IMR-90 (cell line): ENCODE data around the gene HACD2. TPM values are rescaled to one million over a fixed set of nuclear protein-coding genes. Genes with fewer than 3 reads are reported as not detected.

Experiments
- ATAC-seq: fragments of 200-7000 bp; cut with Tn5 transposase; 2 replicates; pipeline ENCODE4 v1.9.1; 2020; ENCODE audit warnings: low read depth, mild to moderate bottlenecking, moderate library complexity
- BruUV-seq: library from RNA; stranded (reverse); fragments of 400-500 nt; replicated peaks from 2 replicates; lab custom pipeline; 2021; lab: Mats Ljungman, UMichigan
- CTCF ChIA-PET: fragments of 300-600 bp; formaldehyde crosslinking; extraction: SDS; loops from one replicate; lab custom pipeline; 2021; ENCODE audit warnings: antibody characterized with exemption; lab: Yijun Ruan, JAX
- POLR2A ChIA-PET: fragments of 300-600 bp; sonication (Branson Sonifier 250); formaldehyde crosslinking; loops from one replicate; lab custom pipeline; 2022; ENCODE audit warnings: antibody characterized with exemption; ENCODE audit not compliant: unreplicated experiment; lab: Charles Lee
- DNase-seq: peaks from one replicate; pipeline ENCODE4 v3.0.0; 2013
- H2AFZ ChIP-seq: replicated peaks from 2 replicates; pipeline ENCODE3; 2013; ENCODE audit warnings: low read length, mild to moderate bottlenecking; ENCODE audit not compliant: poor library complexity
- H2AK5ac ChIP-seq: 2 replicates; pipeline ENCODE4 v1.6.1; 2013; ENCODE audit warnings: low read depth, low read length, inconsistent platforms
- H2AK9ac ChIP-seq: replicated peaks from 2 replicates; pipeline ENCODE3; 2013; ENCODE audit warnings: mild to moderate bottlenecking, low read depth, low read length, moderate library complexity; ENCODE audit not compliant: poor library complexity
- H2BK120ac ChIP-seq: 2 replicates; pipeline ENCODE4 v1.6.1; 2013; ENCODE audit warnings: low read depth, low read length, inconsistent platforms
- H2BK15ac ChIP-seq: 3 replicates; pipeline ENCODE4 v1.6.1; 2013; ENCODE audit warnings: low read depth, low read length, inconsistent platforms
- H2BK20ac ChIP-seq: 2 replicates; pipeline ENCODE4 v1.6.1; 2013; ENCODE audit warnings: low read depth, mild to moderate bottlenecking, inconsistent platforms, low read length, moderate library complexity
- H2BK5ac ChIP-seq: 2 replicates; pipeline ENCODE4 v1.6.1; 2013; ENCODE audit warnings: mild to moderate bottlenecking, low read depth, low read length, inconsistent platforms; ENCODE audit not compliant: poor library complexity, severe bottlenecking
- H3K14ac ChIP-seq: replicated peaks from 2 replicates; pipeline ENCODE4 v1.6.1; 2013; ENCODE audit warnings: low read depth, low read length, inconsistent platforms
- H3K18ac ChIP-seq: 2 replicates; pipeline ENCODE4 v1.6.1; 2013; ENCODE audit warnings: low read depth, low read length, control low read depth
- H3K23ac ChIP-seq: 2 replicates; pipeline ENCODE4 v1.6.1; 2013; ENCODE audit warnings: low read depth, low read length, inconsistent platforms
- H3K27ac ChIP-seq: 2 replicates; pipeline ENCODE4 v1.5.1; 2013; ENCODE audit warnings: mild to moderate bottlenecking, control low read depth, low read length; ENCODE audit not compliant: insufficient read depth
- H3K27me3 ChIP-seq: 2 replicates; pipeline ENCODE4 v1.6.1; 2013; ENCODE audit warnings: low read length; ENCODE audit not compliant: control insufficient read depth, insufficient read depth
- H3K36me3 ChIP-seq: 2 replicates; pipeline ENCODE4 v1.6.1; 2013; ENCODE audit warnings: low read length, mixed read lengths; ENCODE audit not compliant: control insufficient read depth, insufficient read depth
- H3K4ac ChIP-seq: 2 replicates; pipeline ENCODE4 v1.6.1; 2013; ENCODE audit warnings: low read depth, low read length, inconsistent platforms
- H3K4me1 ChIP-seq: 2 replicates; pipeline ENCODE4 v1.6.1; 2013; ENCODE audit warnings: low read length, mixed read lengths; ENCODE audit not compliant: control insufficient read depth, insufficient read depth
- H3K4me2 ChIP-seq: 2 replicates; pipeline ENCODE4 v1.6.1; 2013; ENCODE audit warnings: low read depth, mild to moderate bottlenecking, control low read depth, low read length, moderate library complexity
- H3K4me3 ChIP-seq: 2 replicates; pipeline ENCODE4 v1.5.1; 2013; ENCODE audit warnings: low read depth, mild to moderate bottlenecking, control low read depth, low read length, moderate library complexity; ENCODE audit not compliant: insufficient read depth
- H3K56ac ChIP-seq: 2 replicates; pipeline ENCODE4 v1.6.1; 2013; ENCODE audit warnings: low read length, inconsistent platforms; ENCODE audit not compliant: insufficient read depth; ENCODE audit errors: extremely low read depth
- H3K79me1 ChIP-seq, 2 experiments: 2 replicates each; pipeline ENCODE4 v1.6.1; 2013; ENCODE audit warnings: low read length in 2 of 2, inconsistent platforms in 1 of 2, low read depth in 1 of 2
- H3K9ac ChIP-seq: 2 replicates; pipeline ENCODE4 v1.6.1; 2013; ENCODE audit warnings: low read depth, low read length, control low read depth
- H3K9me1 ChIP-seq: 2 replicates; pipeline ENCODE4 v1.6.1; 2013; ENCODE audit warnings: low read length, inconsistent platforms; ENCODE audit not compliant: insufficient read depth
- H3K9me3 ChIP-seq: 2 replicates; pipeline ENCODE4 v1.6.1; 2013; ENCODE audit warnings: low read length; ENCODE audit not compliant: control insufficient read depth, insufficient read depth
- H4K20me1 ChIP-seq: 2 replicates; pipeline ENCODE4 v1.6.1; 2013; ENCODE audit warnings: low read length, inconsistent platforms; ENCODE audit not compliant: insufficient read depth
- H4K5ac ChIP-seq: 2 replicates; pipeline ENCODE4 v1.6.1; 2013; ENCODE audit warnings: mild to moderate bottlenecking, low read depth, low read length, control low read depth
- H4K8ac ChIP-seq, 2 experiments: 2 replicates each; pipeline ENCODE4 v1.6.1; 2013; ENCODE audit warnings: low read depth in 2 of 2, low read length in 2 of 2, control low read depth in 1 of 2, inconsistent platforms in 1 of 2
- H4K91ac ChIP-seq: 2 replicates; pipeline ENCODE4 v1.6.1; 2013; ENCODE audit warnings: low read depth, low read length, inconsistent platforms; ENCODE audit not compliant: insufficient read depth
- BHLHE40 ChIP-seq: fragments of 150-350 bp; IDR thresholded peaks from 2 replicates; pipeline ENCODE4 v1.6.1; 2016; ENCODE audit warnings: mild to moderate bottlenecking, low read depth, low read length
- CEBPB ChIP-seq: IDR thresholded peaks from 2 replicates; pipeline ENCODE4 v1.6.1; 2012; ENCODE audit warnings: low read depth, low read length, improper control_type of control experiment
- FOS ChIP-seq: fragments of 150-350 bp; IDR thresholded peaks from 2 replicates; pipeline ENCODE4 v1.6.1; 2016; ENCODE audit warnings: low read depth, low read length
- MAFK ChIP-seq: IDR thresholded peaks from 2 replicates; pipeline ENCODE4 v1.6.1; 2012; ENCODE audit warnings: low read depth, low read length, improper control_type of control experiment
- POLR2A ChIP-seq: IDR thresholded peaks from 2 replicates; pipeline ENCODE4 v1.6.1; 2012; ENCODE audit warnings: mild to moderate bottlenecking, low read depth, low read length
- RFX5 ChIP-seq: IDR thresholded peaks from 2 replicates; pipeline ENCODE4 v1.8.0; 2012; ENCODE audit warnings: low read depth, mild to moderate bottlenecking, low read length, moderate library complexity
- SMC3 ChIP-seq: fragments of 150-350 bp; IDR thresholded peaks from 2 replicates; pipeline ENCODE4 v1.6.1; 2016; ENCODE audit warnings: low read depth, mild to moderate bottlenecking, antibody characterized with exemption, low read length, moderate library complexity
- WGBS, 2 experiments: methylation state at CpG; one replicate each; pipeline versions ENCODE4 v1.1.5 to v1.1.7; 2013; ENCODE audit warnings: missing lambda C conversion rate in 2 of 2; ENCODE audit not compliant: insufficient read length in 1 of 2; ENCODE audit errors: extremely low coverage in 2 of 2; 5-methylcytosine and 5-hydroxymethylcytosine counted together
- dilution Hi-C: fragments of 300-500 bp; cut with HindIII; formaldehyde crosslinking; loops from one replicate; pipeline ENCODE4 v1.14.3; 2018; ENCODE audit warnings: low sequenced_read_pairs; ENCODE audit not compliant: unreplicated experiment
- in situ Hi-C: fragments of 300-500 bp; cut with MboI; formaldehyde crosslinking; loops from 3 replicates; pipeline ENCODE4 v1.14.3; 2019; ENCODE audit warnings: low sequenced_read_pairs, inconsistent platforms, mixed read lengths
- intact Hi-C: fragments of 100-400 bp; cut with micrococcal nuclease; formaldehyde crosslinking; loops from 2 replicates; pipeline ENCODE4 v1.10.0; 2022
- polyA plus RNA-seq, 3 experiments: library from polyadenylated mRNA; depleted of rRNA; stranded (reverse); fragments of >200 nt; gene quantifications; 2 replicates each; pipeline ENCODE4 v1.2.3, GENCODE V29; 2012; ENCODE audit warnings: low replicate concordance in 1 of 3
- total RNA-seq: library from RNA; depleted of rRNA; stranded (reverse); fragments of >200 nt; gene quantifications from 2 replicates; pipeline ENCODE4 v1.2.3, GENCODE V29; 2012
- TF ChIP-seq, protein P1 (sequence below): fragments of 150-350 bp; IDR thresholded peaks from 2 replicates; pipeline ENCODE4 v1.6.1; 2016; ENCODE audit warnings: low read depth, mild to moderate bottlenecking, low read length, moderate library complexity, borderline replicate concordance

Gene HACD2
- total and polyA plus RNA-seq, 2 of the 4 experiments (the other 2 are of a cell fraction), result 21.5 to 22.6 TPM

DNA sequence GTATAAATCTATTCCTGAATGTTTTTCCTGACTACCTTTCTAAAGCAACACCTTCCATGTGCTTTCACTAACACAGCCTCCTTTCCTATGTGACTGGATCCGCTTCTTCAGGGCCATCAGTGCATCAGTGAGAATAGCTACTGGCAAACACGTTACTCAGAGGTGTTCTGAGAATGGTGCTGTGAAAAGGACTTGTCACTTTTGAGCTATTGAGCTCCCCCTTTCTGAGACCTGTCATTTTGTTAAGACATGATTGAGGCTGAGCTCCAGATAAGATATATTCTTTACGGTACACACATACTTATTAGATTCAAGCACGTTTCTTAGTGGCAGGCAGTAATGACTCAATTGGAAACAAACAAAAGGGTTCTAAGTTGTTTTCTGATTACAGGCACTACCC lies 90.9 kb downstream of the HACD2 start:
- Histone ChIP-seq H3K27me3 (no peaks in the 10 kb centered on the region), H4K91ac (no peak overlapping the region), H3K4ac (no peak overlapping the region), H3K9ac (no peak overlapping the region), H2BK15ac (no peak overlapping the region), H3K9me3 (no peaks in the 10 kb centered on the region), H3K14ac (no peak overlapping the region), H2AK9ac (no peak overlapping the region), H3K23ac (no peak overlapping the region), H3K18ac (no peak overlapping the region), H3K36me3 (peaks cover 7% of the 10 kb centered on the region; the same call in 1 of the 2 replicates), H4K20me1 (no peaks in the 10 kb centered on the region), H4K5ac (no peak overlapping the region), H3K4me1 (peaks cover 4% of the 10 kb centered on the region), H2BK120ac (no peak overlapping the region), H2BK20ac (no peak overlapping the region), H3K4me3 (no peak overlapping the region), H2AFZ (no peak overlapping the region), H3K9me1 (peaks cover 7% of the 10 kb centered on the region), H2BK5ac (no peak overlapping the region), H4K8ac (no peak overlapping the region), H3K56ac (no peak overlapping the region), H3K79me1 (peaks cover 0 to 6% of the 10 kb centered on the region in 2 experiments; a peak in 2 of 4 replicates), H2AK5ac (no peak overlapping the region), H3K27ac (no peak overlapping the region), H3K4me2 (no peak overlapping the region)
- in situ Hi-C loops, result no loop called here
- no peak for TF ChIP-seq BHLHE40
- no peak for TF ChIP-seq POLR2A
- TF ChIP-seq RFX5, result no peak
- TF ChIP-seq MAFK, result no peak
- TF ChIP-seq, protein P1, sequence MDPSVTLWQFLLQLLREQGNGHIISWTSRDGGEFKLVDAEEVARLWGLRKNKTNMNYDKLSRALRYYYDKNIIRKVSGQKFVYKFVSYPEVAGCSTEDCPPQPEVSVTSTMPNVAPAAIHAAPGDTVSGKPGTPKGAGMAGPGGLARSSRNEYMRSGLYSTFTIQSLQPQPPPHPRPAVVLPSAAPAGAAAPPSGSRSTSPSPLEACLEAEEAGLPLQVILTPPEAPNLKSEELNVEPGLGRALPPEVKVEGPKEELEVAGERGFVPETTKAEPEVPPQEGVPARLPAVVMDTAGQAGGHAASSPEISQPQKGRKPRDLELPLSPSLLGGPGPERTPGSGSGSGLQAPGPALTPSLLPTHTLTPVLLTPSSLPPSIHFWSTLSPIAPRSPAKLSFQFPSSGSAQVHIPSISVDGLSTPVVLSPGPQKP, result no peak
- no peak for TF ChIP-seq SMC3
- no peak for TF ChIP-seq CEBPB
- TF ChIP-seq FOS, result no peak
- intact Hi-C loops, result no loop called here
- ATAC-seq (no peak), DNase-seq (no peak)
- WGBS, 2 experiments, result no CpG with 5 or more reads among the region's 4 CpGs
- dilution Hi-C loops, result no loop called here
- ChIA-PET CTCF (no interaction called here), POLR2A (no interaction called here)
- BruUV-seq, result no TSS peak
